Urothelium cell line (cell line): ENCODE measurements around the gene OTUD1.

ENCODE experiments used
- DNase-seq: peaks from one replicate; pipeline ENCODE4 v3.0.0; 2011; ENCODE audit warnings: low spot score, mixed read lengths
- FAIRE-seq: peaks from 2 replicates; lab custom pipeline; 2011; peaks lifted over from hg19 to GRCh38; lab: Jason Lieb, UNC

OTUD1 gene

GRCh38 chr10:23419655-23420329, 19.1 kb upstream of the OTUD1 start:
- no peak for DNase-seq
- no peak for FAIRE-seq

DNA sequence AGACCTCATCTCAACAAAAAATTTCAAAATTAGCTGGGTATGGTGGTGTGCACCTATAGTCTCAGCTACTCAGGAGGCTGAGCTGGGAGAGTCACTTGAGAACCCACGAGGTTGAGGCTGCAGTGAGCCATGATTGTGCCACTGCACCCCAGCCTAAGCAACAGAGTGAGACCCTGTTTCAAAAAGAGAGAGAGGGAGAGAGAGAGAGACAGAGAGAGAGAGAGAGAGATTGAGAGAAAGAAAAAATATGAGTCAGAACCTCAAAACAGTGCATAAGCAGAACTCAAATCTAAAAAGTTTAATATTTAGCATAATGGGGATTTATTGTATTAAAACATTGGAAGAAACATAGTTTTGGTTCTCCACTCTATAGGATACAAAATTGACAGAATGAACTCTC, 17.5 kb upstream of the OTUD1 start:
- FAIRE-seq (no peak), DNase-seq (no peak)

GRCh38 chr10:23422003-23422411, 16.9 kb upstream of the OTUD1 start:
- FAIRE-seq (no peak), DNase-seq (no peak)

DNA sequence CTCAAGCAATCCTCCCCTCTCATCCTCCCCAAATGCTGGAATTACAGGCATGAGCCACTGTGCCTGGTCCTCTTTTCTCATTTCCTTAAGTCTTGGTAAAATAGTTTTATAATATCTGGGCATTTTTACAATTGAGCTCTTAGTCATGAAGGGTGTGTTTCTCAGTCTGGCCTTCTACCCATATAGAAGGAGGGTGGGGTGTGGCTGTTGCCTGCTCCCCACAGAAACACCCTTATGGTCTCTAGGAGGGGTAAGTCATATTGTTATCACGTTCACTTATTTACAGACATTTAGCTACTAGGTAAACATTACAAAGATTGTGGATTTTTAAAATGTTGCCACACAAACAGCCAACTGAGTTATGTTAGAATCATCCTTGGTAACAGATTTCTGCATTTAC, 6.7 kb upstream of the OTUD1 start:
- FAIRE-seq (no peak), DNase-seq (no peak)

DNA sequence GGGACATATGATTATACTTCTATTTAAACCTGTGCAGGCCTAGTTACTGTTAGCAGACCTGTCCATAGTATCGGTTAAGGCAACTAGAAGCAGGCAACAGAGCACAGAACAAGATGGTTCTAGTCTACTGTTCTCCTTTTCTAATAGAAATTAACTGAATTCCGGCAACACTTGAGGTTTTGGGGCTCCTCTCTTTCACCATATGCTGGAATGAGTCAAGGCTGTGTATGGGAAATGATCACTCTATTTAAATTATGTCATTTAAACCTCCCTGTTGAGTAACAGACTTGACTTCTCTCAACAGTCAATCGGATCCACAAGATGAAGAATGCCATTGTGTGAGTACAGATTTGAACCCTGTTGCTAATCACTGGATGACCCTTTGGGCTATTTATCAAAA, 6.2 kb upstream of the OTUD1 start:
- DNase-seq (no peak), FAIRE-seq (no peak)

DNA sequence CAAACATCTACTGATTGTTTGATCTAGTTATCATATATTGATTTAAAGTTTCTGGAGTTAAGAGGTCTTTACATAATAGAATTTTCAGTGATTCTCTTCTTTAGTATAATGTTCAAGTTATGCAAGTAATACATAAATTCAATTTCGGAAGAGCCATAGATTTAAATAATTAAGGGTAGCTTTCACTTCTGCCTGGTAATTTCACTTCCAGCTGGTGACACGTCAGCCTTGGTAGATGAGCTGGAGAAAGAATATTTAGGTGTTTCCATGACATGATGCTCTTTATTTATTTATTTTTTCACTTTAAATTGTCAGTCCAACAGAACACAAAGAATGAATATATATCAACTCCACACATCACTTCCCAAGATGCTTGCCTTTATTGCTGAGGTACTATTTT, 5.2 kb upstream of the OTUD1 start:
- FAIRE-seq, result no peak
- no peak for DNase-seq

DNA sequence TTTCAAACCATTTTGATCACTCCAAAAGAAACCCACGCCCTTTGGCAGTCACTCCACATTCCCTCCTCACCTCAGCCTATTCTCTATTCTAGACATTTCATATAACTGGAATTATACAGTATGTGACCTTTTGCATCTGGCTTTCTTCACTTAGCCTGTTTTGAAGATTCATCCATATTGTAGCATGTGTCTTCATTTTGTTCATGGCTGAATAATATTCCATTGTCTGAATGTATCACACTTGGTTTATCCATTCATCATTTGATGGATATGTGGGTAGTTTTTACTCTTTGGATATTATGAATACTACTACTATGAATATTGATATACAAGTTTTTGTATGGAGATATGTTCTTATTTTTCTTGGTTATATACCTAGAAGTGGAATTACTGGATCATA, 3.5 kb upstream of the OTUD1 start:
- DNase-seq (no peak), FAIRE-seq (no peak)

DNA sequence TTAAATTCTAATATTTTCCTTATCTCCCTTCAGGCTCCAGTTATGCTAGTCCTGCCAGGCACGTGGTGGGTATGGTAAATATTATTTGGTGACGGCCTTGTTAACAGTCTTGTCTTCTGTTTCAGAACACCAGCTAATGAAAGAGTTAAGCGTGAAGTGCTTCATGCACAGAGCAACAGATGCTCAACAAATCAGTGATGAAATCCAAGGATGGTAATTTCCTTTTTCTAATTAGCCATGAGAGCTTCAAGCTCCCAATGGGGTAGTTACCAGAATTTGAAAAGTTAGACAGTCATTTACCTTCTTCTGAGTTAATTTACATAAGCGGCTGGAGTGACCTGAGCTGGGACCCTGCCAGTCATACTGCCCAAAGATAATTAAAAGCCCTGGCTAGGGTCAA, 1.9 kb upstream of the OTUD1 start:
- FAIRE-seq (no peak), DNase-seq (no peak)

GRCh38 chr10:23437963-23438546, 820 bp upstream of the OTUD1 start:
- DNase-seq, result no peak
- FAIRE-seq, result no peak

- peak; percentile 21 for DNase-seq
- no peak for FAIRE-seq
Observed at GRCh38 chr10:23439452-23439960, 631 bp downstream of the OTUD1 start.

- DNase-seq (peak; percentile 27), FAIRE-seq (no peak)
Observed at GRCh38 chr10:23439961-23440889, 1.4 kb downstream of the OTUD1 start.

DNA sequence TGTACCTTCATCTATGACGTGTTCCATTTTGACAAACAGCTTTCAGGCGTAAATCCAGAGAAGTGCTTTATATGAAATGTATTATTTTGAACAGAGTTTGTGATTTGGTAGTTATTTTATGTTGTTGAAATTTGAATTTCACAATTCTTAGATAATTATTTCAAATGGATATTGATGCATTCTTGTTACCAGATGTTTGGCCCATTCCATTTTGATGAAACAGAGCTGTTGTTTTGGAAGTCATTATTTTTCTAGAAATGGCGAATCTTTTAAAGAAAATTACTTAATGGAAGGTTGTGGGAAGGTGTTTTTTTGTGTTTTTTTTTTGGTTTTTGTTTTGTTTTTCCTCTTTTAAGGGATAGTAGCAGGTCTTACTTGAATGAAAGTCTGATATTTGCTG, 2.4 kb downstream of the OTUD1 start:
- FAIRE-seq, result no peak
- DNase-seq, result no peak

- no peak for FAIRE-seq
- peak; percentile 6 for DNase-seq
Observed at GRCh38 chr10:23442936-23443335, 4.1 kb downstream of the OTUD1 start.

DNA sequence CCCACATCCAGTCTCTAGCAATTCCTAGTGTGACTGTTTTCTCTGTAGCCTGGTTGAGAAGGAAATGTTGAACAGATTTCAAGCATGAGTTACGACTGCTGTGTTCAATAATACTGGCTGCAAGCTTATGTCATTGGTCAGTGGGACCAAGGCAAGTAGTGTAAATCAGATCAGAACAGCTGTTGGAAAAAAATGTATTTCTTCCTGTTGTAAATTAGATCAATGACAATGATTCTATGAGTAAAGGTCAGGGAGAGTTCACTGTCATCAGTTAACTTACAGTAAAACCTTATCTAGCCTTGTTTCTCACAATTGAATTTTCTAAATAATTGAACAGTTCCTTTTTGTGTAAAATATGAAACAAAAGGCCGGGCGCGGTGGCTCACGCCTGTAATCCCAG, 6.7 kb downstream of the OTUD1 start:
- no peak for FAIRE-seq
- DNase-seq, result no peak

- no peak for FAIRE-seq
- no peak for DNase-seq
Observed at GRCh38 chr10:23448323-23448722, 9.4 kb downstream of the OTUD1 start.

- DNase-seq, result no peak
- no peak for FAIRE-seq
Observed at GRCh38 chr10:23448802-23449570, 10.1 kb downstream of the OTUD1 start.

- FAIRE-seq, result no peak
- DNase-seq, result no peak
Observed at GRCh38 chr10:23452033-23452655, 13.3 kb downstream of the OTUD1 start.

GRCh38 chr10:23453465-23453864, 14.6 kb downstream of the OTUD1 start:
- FAIRE-seq (no peak), DNase-seq (no peak)

- no peak for DNase-seq
- FAIRE-seq, result no peak
Observed at GRCh38 chr10:23457632-23458417, 18.9 kb downstream of the OTUD1 start.
